LoVo (cell line): ENCODE data around the gene TES.
"Not testable (repeated sequence)": the region's sequence is repeated elsewhere in the genome, so short reads cannot be mapped to it uniquely, and the experiment has no call there.

Source experiments
- DNase-seq: peaks from one replicate; pipeline ENCODE4 v3.0.0-alpha.2; 2016; ENCODE audit warnings: low spot score

TES gene

GRCh38 chr7:116290740-116291139, 80.4 kb downstream of the TES start:
- no peak for DNase-seq

- DNase-seq = no peak
These were observed 81.6 kb downstream of the TES start for GRCh38 chr7:116291937-116292336.

GRCh38 chr7:116292381-116292780, 82.0 kb downstream of the TES start:
- DNase-seq = no peak

GRCh38 chr7:116293139-116293538, 82.8 kb downstream of the TES start:
- DNase-seq = no peak

- no peak for DNase-seq
These were observed 83.3 kb downstream of the TES start for GRCh38 chr7:116293633-116294032.

GRCh38 chr7:116295903-116296302, 85.6 kb downstream of the TES start:
- not testable (repeated sequence) for DNase-seq

- DNase-seq = no peak
These were observed 87.7 kb downstream of the TES start for GRCh38 chr7:116298055-116298454.

- DNase-seq = no peak
These were observed 88.2 kb downstream of the TES start for GRCh38 chr7:116298576-116298975.

GRCh38 chr7:116305485-116306408, 95.4 kb downstream of the TES start:
- no peak for DNase-seq

- no peak for DNase-seq
These were observed 96.2 kb downstream of the TES start for GRCh38 chr7:116306409-116307048.

- no peak for DNase-seq
These were observed 96.9 kb downstream of the TES start for GRCh38 chr7:116307253-116307652.
